ENCODE measurements around the gene CEP192.
"Not testable (repeated sequence)": the region's sequence is repeated elsewhere in the genome, so short reads cannot be mapped to it uniquely, and the experiment has no call there.

Gene CEP192

GRCh38 chr18:13096719-13097118 lies 105.6 kb downstream of the CEP192 start (continued):
- TF ChIP-seq ZSCAN4 (tag by site-specific recombination; IDR thresholded peaks at IDR 0.05) (no peak), ZNF624 (tag by site-specific recombination; IDR thresholded peaks at IDR 0.05) (no peak)
- TF ChIP-seq, protein P1, sequence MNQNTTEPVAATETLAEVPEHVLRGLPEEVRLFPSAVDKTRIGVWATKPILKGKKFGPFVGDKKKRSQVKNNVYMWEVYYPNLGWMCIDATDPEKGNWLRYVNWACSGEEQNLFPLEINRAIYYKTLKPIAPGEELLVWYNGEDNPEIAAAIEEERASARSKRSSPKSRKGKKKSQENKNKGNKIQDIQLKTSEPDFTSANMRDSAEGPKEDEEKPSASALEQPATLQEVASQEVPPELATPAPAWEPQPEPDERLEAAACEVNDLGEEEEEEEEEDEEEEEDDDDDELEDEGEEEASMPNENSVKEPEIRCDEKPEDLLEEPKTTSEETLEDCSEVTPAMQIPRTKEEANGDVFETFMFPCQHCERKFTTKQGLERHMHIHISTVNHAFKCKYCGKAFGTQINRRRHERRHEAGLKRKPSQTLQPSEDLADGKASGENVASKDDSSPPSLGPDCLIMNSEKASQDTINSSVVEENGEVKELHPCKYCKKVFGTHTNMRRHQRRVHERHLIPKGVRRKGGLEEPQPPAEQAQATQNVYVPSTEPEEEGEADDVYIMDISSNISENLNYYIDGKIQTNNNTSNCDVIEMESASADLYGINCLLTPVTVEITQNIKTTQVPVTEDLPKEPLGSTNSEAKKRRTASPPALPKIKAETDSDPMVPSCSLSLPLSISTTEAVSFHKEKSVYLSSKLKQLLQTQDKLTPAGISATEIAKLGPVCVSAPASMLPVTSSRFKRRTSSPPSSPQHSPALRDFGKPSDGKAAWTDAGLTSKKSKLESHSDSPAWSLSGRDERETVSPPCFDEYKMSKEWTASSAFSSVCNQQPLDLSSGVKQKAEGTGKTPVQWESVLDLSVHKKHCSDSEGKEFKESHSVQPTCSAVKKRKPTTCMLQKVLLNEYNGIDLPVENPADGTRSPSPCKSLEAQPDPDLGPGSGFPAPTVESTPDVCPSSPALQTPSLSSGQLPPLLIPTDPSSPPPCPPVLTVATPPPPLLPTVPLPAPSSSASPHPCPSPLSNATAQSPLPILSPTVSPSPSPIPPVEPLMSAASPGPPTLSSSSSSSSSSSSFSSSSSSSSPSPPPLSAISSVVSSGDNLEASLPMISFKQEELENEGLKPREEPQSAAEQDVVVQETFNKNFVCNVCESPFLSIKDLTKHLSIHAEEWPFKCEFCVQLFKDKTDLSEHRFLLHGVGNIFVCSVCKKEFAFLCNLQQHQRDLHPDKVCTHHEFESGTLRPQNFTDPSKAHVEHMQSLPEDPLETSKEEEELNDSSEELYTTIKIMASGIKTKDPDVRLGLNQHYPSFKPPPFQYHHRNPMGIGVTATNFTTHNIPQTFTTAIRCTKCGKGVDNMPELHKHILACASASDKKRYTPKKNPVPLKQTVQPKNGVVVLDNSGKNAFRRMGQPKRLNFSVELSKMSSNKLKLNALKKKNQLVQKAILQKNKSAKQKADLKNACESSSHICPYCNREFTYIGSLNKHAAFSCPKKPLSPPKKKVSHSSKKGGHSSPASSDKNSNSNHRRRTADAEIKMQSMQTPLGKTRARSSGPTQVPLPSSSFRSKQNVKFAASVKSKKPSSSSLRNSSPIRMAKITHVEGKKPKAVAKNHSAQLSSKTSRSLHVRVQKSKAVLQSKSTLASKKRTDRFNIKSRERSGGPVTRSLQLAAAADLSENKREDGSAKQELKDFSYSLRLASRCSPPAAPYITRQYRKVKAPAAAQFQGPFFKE (tag by site-specific recombination; IDR thresholded peaks at IDR 0.05; ENCODE audit: borderline replicate concordance): no peak

DNA sequence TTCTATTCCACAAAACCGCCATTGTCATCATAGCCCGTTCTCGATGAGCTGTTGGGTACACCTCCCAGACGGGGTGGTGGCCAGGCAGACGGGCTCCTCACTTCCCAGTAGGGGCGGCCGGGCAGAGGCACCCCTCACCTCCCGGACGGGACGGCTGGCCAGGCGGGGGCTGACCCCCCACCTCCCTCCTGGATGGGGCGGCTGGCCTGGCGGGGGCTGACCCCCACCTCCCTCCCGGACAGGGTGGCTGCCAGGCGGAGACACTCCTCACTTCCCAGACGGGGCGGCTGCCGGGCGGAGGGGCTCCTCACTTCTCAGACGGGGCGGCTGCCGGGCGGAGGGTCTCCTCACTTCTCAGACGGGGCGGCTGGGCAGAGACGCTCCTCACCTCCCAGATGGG lies 106.9 kb downstream of the CEP192 start:
- CTCF ChIA-PET; H3K27ac ChIP-seq (ENCODE audit: extremely low read depth, low read depth, low read length); H3K9me3 ChIP-seq (ENCODE audit: control insufficient read depth, insufficient read depth, low read depth, low read length); H3K4me1 ChIP-seq (ENCODE audit: control insufficient read depth, insufficient read depth, low read length); POLR2A ChIA-PET; H3K4me3 ChIP-seq (ENCODE audit: low read depth, low read length): not testable (repeated sequence)
- peaks cover 28 to 79% of the 10 kb centered on the region in 2 experiments for H3K36me3 ChIP-seq (ENCODE audit: control insufficient read depth in 2 of 2, insufficient read depth in 1 of 2, low read length in 2 of 2)

GRCh38 chr18:13099113-13099512 lies 108.0 kb downstream of the CEP192 start:
- Histone ChIP-seq H3K4me1 (ENCODE audit: control insufficient read depth, insufficient read depth, low read length) (no peaks in the 10 kb centered on the region), H3K9me3 (ENCODE audit: control insufficient read depth, insufficient read depth, low read depth, low read length) (no peaks in the 10 kb centered on the region), H3K4me3 (ENCODE audit: low read depth, low read length) (no peak overlapping the region), H3K36me3 (ENCODE audit: control insufficient read depth in 2 of 2, insufficient read depth in 1 of 2, low read length in 2 of 2) (peaks cover 35 to 78% of the 10 kb centered on the region in 2 experiments), H3K27ac (ENCODE audit: extremely low read depth, low read depth, low read length) (no peak overlapping the region)
- POLR2A ChIA-PET: interaction anchor here (0.7 kb wide), 1 partner anchor 1118 kb away, joined by 3 read pairs; the partner anchor contains the start of gene IMPA2
- CTCF ChIA-PET: interaction anchor here (0.6 kb wide), 1 partner anchor 60 kb away, joined by 3 read pairs; no protein-coding TSS in a partner anchor
- TF ChIP-seq ZFHX2 (tag by site-specific recombination; conservative IDR thresholded peaks at IDR 0.05) (no peak), ZNF549 (tag by site-specific recombination; IDR thresholded peaks at IDR 0.05) (no peak), ZNF624 (tag by site-specific recombination; IDR thresholded peaks at IDR 0.05) (no peak), ZNF513 (tag by site-specific recombination; IDR thresholded peaks at IDR 0.05) (no peak), ZNF785 (tag by site-specific recombination; IDR thresholded peaks at IDR 0.05) (no peak), REST (tag by site-specific recombination; IDR thresholded peaks at IDR 0.05) (no peak), ZNF768 (tag by site-specific recombination; IDR thresholded peaks at IDR 0.05) (no peak)
- TF ChIP-seq, protein P2, sequence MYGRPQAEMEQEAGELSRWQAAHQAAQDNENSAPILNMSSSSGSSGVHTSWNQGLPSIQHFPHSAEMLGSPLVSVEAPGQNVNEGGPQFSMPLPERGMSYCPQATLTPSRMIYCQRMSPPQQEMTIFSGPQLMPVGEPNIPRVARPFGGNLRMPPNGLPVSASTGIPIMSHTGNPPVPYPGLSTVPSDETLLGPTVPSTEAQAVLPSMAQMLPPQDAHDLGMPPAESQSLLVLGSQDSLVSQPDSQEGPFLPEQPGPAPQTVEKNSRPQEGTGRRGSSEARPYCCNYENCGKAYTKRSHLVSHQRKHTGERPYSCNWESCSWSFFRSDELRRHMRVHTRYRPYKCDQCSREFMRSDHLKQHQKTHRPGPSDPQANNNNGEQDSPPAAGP (tag by site-specific recombination; IDR thresholded peaks at IDR 0.05): no peak
- TF ChIP-seq, protein P3, sequence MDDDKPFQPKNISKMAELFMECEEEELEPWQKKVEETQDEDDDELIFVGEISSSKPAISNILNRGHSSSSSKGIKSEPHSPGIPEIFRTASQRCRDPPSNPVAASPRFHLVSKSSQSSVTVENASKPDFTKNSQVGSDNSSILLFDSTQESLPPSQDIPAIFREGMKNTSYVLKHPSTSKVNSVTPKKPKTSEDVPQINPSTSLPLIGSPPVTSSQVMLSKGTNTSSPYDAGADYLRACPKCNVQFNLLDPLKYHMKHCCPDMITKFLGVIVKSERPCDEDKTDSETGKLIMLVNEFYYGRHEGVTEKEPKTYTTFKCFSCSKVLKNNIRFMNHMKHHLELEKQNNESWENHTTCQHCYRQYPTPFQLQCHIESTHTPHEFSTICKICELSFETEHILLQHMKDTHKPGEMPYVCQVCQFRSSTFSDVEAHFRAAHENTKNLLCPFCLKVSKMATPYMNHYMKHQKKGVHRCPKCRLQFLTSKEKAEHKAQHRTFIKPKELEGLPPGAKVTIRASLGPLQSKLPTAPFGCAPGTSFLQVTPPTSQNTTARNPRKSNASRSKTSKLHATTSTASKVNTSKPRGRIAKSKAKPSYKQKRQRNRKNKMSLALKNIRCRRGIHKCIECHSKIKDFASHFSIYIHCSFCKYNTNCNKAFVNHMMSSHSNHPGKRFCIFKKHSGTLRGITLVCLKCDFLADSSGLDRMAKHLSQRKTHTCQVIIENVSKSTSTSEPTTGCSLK (tag by site-specific recombination; IDR thresholded peaks at IDR 0.05): no peak
- TF ChIP-seq, protein P4, sequence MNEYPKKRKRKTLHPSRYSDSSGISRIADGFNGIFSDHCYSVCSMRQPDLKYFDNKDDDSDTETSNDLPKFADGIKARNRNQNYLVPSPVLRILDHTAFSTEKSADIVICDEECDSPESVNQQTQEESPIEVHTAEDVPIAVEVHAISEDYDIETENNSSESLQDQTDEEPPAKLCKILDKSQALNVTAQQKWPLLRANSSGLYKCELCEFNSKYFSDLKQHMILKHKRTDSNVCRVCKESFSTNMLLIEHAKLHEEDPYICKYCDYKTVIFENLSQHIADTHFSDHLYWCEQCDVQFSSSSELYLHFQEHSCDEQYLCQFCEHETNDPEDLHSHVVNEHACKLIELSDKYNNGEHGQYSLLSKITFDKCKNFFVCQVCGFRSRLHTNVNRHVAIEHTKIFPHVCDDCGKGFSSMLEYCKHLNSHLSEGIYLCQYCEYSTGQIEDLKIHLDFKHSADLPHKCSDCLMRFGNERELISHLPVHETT (tag by site-specific recombination; IDR thresholded peaks at IDR 0.05): no peak
- TF ChIP-seq, protein P5, sequence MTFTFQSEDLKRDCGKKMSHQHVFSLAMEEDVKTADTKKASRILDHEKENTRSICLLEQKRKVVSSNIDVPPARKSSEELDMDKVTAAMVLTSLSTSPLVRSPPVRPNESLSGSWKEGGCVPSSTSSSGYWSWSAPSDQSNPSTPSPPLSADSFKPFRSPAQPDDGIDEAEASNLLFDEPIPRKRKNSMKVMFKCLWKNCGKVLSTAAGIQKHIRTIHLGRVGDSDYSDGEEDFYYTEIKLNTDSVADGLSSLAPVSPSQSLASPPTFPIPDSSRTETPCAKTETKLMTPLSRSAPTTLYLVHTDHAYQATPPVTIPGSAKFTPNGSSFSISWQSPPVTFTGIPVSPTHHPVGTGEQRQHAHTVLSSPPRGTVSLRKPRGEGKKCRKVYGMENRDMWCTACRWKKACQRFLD (tag by site-specific recombination; IDR thresholded peaks at IDR 0.05): no peak
